HepG2 (cell line): ENCODE data around the gene PRKAR2A. TPM values are rescaled to one million over a fixed set of nuclear protein-coding genes. Genes with fewer than 3 reads are reported as not detected.
A peak's percentile ranks its signal among the peaks of the same experiment; 100 is the strongest.

Experiments used
- ATAC-seq: fragments of 200-7000 bp; cut with Tn5 transposase; 3 replicates; pipeline ENCODE4 v1.9.1; 2020; ENCODE audit warnings: mild to moderate bottlenecking, moderate library complexity
- BruUV-seq: library from RNA; stranded (reverse); fragments of 400-500 nt; replicated peaks from 2 replicates; lab custom pipeline; 2021; lab: Mats Ljungman, UMichigan
- CTCF ChIA-PET: fragments of 300-600 bp; formaldehyde crosslinking; extraction: SDS; loops from one replicate; lab custom pipeline; 2021; ENCODE audit warnings: low total read pairs, inconsistent platforms, low intra/inter-chr PET ratio; lab: Yijun Ruan, JAX
- POLR2A ChIA-PET: fragments of 350-600 bp; sonication (Branson Sonifier 250); formaldehyde crosslinking; loops from one replicate; lab custom pipeline; 2020; ENCODE audit warnings: antibody characterized with exemption, inconsistent platforms; lab: Yijun Ruan, JAX
- DNase-seq: peaks from one replicate; pipeline ENCODE4 v3.0.0-alpha.2; 2015; ENCODE audit warnings: low spot score
- FAIRE-seq: peaks from 3 replicates; lab custom pipeline; 2011; peaks lifted over from hg19 to GRCh38; lab: Jason Lieb, UNC
- H2AFZ ChIP-seq: one replicate; pipeline ENCODE4 v1.6.1; 2011; ENCODE audit warnings: low read length, inconsistent platforms
- H3K27ac ChIP-seq: fragments of 300-600 bp; 3 replicates; pipeline ENCODE4 v1.8.0; 2011; ENCODE audit warnings: mixed run types, mild to moderate bottlenecking, mixed read lengths, low read length, inconsistent platforms; ENCODE audit not compliant: insufficient read depth; ENCODE audit errors: extremely low read length
- H3K27me3 ChIP-seq, 2 experiments: fragments of 200-600 bp in 1 of 2; 2 replicates in 1 of 2; 3 replicates in 1 of 2; pipeline versions ENCODE4 v1.6.0 to v1.8.0; 2011; ENCODE audit warnings: low read length in 2 of 2, mild to moderate bottlenecking in 2 of 2, moderate library complexity in 2 of 2, inconsistent platforms in 1 of 2; ENCODE audit not compliant: insufficient read depth in 2 of 2, control insufficient read depth in 1 of 2
- H3K36me3 ChIP-seq, 2 experiments: fragments of 200-600 bp in 1 of 2; replicated peaks in 1 of 2; 2 replicates in 1 of 2; 3 replicates in 1 of 2; pipeline versions ENCODE4 v1.5.1 to v1.8.0; 2011; ENCODE audit warnings: low read length in 2 of 2, inconsistent platforms in 1 of 2; ENCODE audit not compliant: insufficient read depth in 2 of 2, control insufficient read depth in 1 of 2
- H3K4me1 ChIP-seq: 2 replicates; pipeline ENCODE4 v1.5.1; 2012; ENCODE audit warnings: low read length, inconsistent platforms; ENCODE audit not compliant: insufficient read depth
- H3K4me2 ChIP-seq: 2 replicates; pipeline ENCODE4 v1.6.0; 2011; ENCODE audit warnings: low read depth, low read length, inconsistent platforms
- H3K4me3 ChIP-seq, 3 experiments: fragments of 200-600 bp in 1 of 3; sonication (generic), shearing (Covaris generic) in 1 of 3; replicated peaks in 1 of 3; 2 replicates each; pipeline ENCODE4 v1.5.1; 2011 to 2016; ENCODE audit warnings: low read length in 3 of 3, inconsistent platforms in 2 of 3, low read depth in 2 of 3, mild to moderate bottlenecking in 2 of 3, control low read depth in 1 of 3, mixed read lengths in 1 of 3; ENCODE audit not compliant: insufficient read depth in 1 of 3
- H3K79me2 ChIP-seq: one replicate; pipeline ENCODE4 v1.6.1; 2011; ENCODE audit warnings: low read length, inconsistent platforms; ENCODE audit not compliant: insufficient read depth
- H3K9ac ChIP-seq: 2 replicates; pipeline ENCODE4 v1.6.0; 2011; ENCODE audit warnings: mild to moderate bottlenecking, low read depth, low read length, inconsistent platforms; ENCODE audit not compliant: insufficient read depth
- H3K9me3 ChIP-seq: 2 replicates; pipeline ENCODE4 v1.5.1; 2012; ENCODE audit warnings: mild to moderate bottlenecking, low read length
- H4K20me1 ChIP-seq: 2 replicates; pipeline ENCODE4 v1.6.0; 2011; ENCODE audit warnings: inconsistent platforms, mild to moderate bottlenecking, low read length, moderate library complexity; ENCODE audit not compliant: insufficient read depth
- GTF3A ChIP-seq: sonication (generic); formaldehyde crosslinking; conservative IDR thresholded peaks from 2 replicates; pipeline ENCODE4 v1.4.0; 2020; ENCODE audit warnings: mild to moderate bottlenecking, missing genetic modification reagents
- KMT2B ChIP-seq: IDR thresholded peaks from 2 replicates; pipeline ENCODE4 v1.6.1; 2016; ENCODE audit warnings: missing genetic modification reagents, missing compliant biosample characterization
- MAFF ChIP-seq: IDR thresholded peaks from 2 replicates; pipeline ENCODE4 v1.6.1; 2011; ENCODE audit warnings: low read depth, low read length, improper control_type of control experiment
- POLR2AphosphoS2 ChIP-seq: IDR thresholded peaks from 2 replicates; pipeline ENCODE4 v1.6.1; 2011; ENCODE audit warnings: low read depth, low read length, improper control_type of control experiment
- SAP130 ChIP-seq: IDR thresholded peaks from 2 replicates; pipeline ENCODE4 v1.6.1; 2016; ENCODE audit warnings: low read depth
- SNAPC2 ChIP-seq: sonication (generic); formaldehyde crosslinking; IDR thresholded peaks from 2 replicates; pipeline ENCODE4 v1.8.1; 2022; ENCODE audit warnings: mild to moderate bottlenecking, missing genetic modification reagents
- TAF15 ChIP-seq: fragments of 200-400 bp; formaldehyde crosslinking; IDR thresholded peaks from one replicate; pipeline ENCODE4 v1.6.1; 2018; ENCODE audit warnings: mild to moderate bottlenecking, low read depth, low read length; ENCODE audit not compliant: poor library complexity, severe bottlenecking
- THYN1 ChIP-seq: sonication (generic); formaldehyde crosslinking; IDR thresholded peaks from 2 replicates; pipeline ENCODE4 v1.8.1; 2023; ENCODE audit warnings: low read depth, mild to moderate bottlenecking, moderate library complexity, missing genetic modification reagents, borderline replicate concordance
- ZNF709 ChIP-seq: sonication (generic); formaldehyde crosslinking; IDR thresholded peaks from 2 replicates; pipeline ENCODE4 v1.5.0; 2020; ENCODE audit warnings: mild to moderate bottlenecking, missing genetic modification reagents
- WGBS: methylation state at CpG from one replicate; pipeline ENCODE4 v1.1.6; 2017; ENCODE audit warnings: low lambda C conversion rate; 5-methylcytosine and 5-hydroxymethylcytosine counted together
- in situ Hi-C: cut with HindIII; loops from 2 replicates; pipeline ENCODE4 v1.10.0; 2017; ENCODE audit warnings: low pct_unique_long_range_greater_than_20kb; ENCODE audit not compliant: extremely low pct_ligation_motif_present
- intact Hi-C: fragments of 100-400 bp; cut with micrococcal nuclease; formaldehyde crosslinking; loops from one replicate; pipeline ENCODE4 v1.10.0; 2022; ENCODE audit not compliant: unreplicated experiment
- polyA plus RNA-seq, 8 experiments: library from polyadenylated mRNA; depleted of rRNA in 3 of 8; stranded (reverse) in 7 of 8; unstranded in 1 of 8; fragments of >200 nt; fragmentation: Illumina TruSeq in 4 of 8; extraction: Trizol in 4 of 8; gene quantifications; 2 replicates each; pipeline versions ENCODE4 v1.2.1 to v1.2.3, GENCODE V29; 2011 to 2016; ENCODE audit warnings: low read depth in 4 of 8, missing spikeins in 1 of 8, mixed read lengths in 1 of 8; ENCODE audit not compliant: insufficient read depth in 1 of 8
- total RNA-seq, 5 experiments: library from RNA; depleted of rRNA; stranded (reverse); fragments of >200 nt; fragmentation: Illumina TruSeq; extraction: Trizol; gene quantifications; 2 replicates each; pipeline ENCODE4 v1.2.3, GENCODE V29; 2016; ENCODE audit warnings: low read depth in 1 of 5

The PRKAR2A gene
- total and polyA plus RNA-seq, 2 of the 13 experiments (the other 11 are each of a cell fraction or from before 2014, with no cell fraction given), result 11.8 to 29.2 TPM

DNA sequence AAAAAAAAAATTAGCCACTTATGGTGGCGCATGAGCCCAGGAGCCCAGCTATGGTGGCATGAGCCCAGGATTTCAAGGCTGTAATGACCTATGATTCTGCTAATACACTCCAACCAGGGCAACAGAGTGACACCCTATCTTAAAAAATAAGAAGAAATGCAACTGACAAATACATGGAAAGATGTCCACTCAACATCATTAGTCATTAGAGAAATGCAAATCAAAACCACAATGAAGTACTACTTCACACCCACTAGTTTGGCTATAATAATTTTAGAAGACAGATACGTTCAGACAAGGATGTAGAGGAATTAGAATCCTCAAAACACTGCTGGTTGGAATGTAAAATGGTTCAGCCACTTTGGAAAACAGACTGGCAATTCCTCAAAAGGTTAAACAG is 10.5 kb downstream of the PRKAR2A start:
- WGBS, result 98% methylated on average over 2 of the region's 2 CpGs
- Histone ChIP-seq H4K20me1 (no peaks in the 10 kb centered on the region), H3K27me3 (no peaks in the 10 kb centered on the region), H3K36me3 (no peaks in the 10 kb centered on the region), H3K4me3 (no peak overlapping the region), H2AFZ (no peak overlapping the region), H3K9me3 (no peaks in the 10 kb centered on the region), H3K4me2 (no peak overlapping the region), H3K79me2 (peaks cover 6% of the 10 kb centered on the region), H3K4me1 (peaks cover 8% of the 10 kb centered on the region; the same call in 1 of the 2 replicates), H3K27ac (no peak overlapping the region), H3K9ac (no peak overlapping the region)
- ChIA-PET POLR2A (no interaction called here), CTCF (no interaction called here)
- FAIRE-seq, result no peak
- ATAC-seq, result no peak
- BruUV-seq, result no TSS peak
- in situ Hi-C loops (no loop called here), intact Hi-C loops (no loop called here)
- no peak for TF ChIP-seq MAFF
- no peak for DNase-seq

DNA sequence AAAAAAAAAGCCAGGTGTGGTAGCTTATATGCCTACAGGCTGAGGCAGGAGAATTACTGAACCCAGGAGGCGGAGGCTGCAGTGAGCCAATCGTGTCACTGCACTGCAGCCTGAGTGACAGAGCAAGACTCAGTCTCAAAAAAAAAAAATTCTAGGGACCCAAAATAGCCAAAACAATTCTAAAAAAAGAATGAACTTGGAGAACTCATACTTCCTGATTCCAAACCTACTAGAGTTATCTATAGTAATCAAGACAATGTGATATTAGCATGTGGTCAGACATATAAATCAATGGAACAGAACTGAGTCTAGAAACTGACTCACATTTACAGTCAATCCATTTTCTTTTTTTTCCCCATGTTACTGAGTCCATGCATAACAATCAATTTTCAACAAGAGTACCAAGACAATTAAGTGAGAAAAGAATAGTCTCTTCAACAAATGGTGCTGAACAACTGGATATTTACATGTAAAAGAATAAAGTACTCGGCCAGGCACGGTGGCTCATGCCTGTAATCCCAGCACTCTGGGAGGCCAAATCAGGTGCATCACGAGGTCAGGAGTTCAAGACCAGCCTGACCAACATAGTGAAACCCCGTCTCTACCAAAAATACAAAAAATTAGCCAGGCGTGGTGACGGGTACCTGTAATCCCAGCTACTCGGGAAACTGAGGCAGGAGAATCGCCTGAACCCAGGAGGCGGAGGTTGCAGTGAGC is 11.9 kb downstream of the PRKAR2A start:
- 95% methylated on average over 11 of the region's 11 CpGs for WGBS
- no TSS peak for BruUV-seq
- in situ Hi-C loops, result no loop called here
- Histone ChIP-seq H2AFZ (no peak overlapping the region), H3K9ac (no peak overlapping the region), H3K4me2 (no peak overlapping the region), H3K36me3 (no peaks in the 10 kb centered on the region), H4K20me1 (no peaks in the 10 kb centered on the region), H3K27me3 (no peaks in the 10 kb centered on the region), H3K79me2 (peaks cover 4% of the 10 kb centered on the region), H3K4me1 (peaks cover 8% of the 10 kb centered on the region; the same call in 1 of the 2 replicates), H3K27ac (no peak overlapping the region), H3K9me3 (no peaks in the 10 kb centered on the region), H3K4me3 (no peak overlapping the region)
- intact Hi-C loops, result no loop called here
- TF ChIP-seq THYN1 (CRISPR knock-in tag) (no peak), KMT2B (CRISPR knock-in tag) (no peak), GTF3A (CRISPR knock-in tag) (no peak), SAP130 (CRISPR knock-in tag) (no peak), POLR2AphosphoS2 (no peak), ZNF709 (CRISPR knock-in tag) (no peak), TAF15 (no peak), SNAPC2 (CRISPR knock-in tag) (no peak)
- FAIRE-seq (peak; percentile 32), ATAC-seq (no peak), DNase-seq (no peak)
- ChIA-PET POLR2A (no interaction called here), CTCF (no interaction called here)
